Measurements from ENCODE around the gene MS4A2. TPM values are rescaled to one million over a fixed set of nuclear protein-coding genes. Genes with fewer than 3 reads are reported as not detected.

MS4A2 gene
- total and polyA plus RNA-seq, 2 of the 8 experiments (the other 6 are each of a cell fraction or from before 2014, with no cell fraction given), result not detected

DNA sequence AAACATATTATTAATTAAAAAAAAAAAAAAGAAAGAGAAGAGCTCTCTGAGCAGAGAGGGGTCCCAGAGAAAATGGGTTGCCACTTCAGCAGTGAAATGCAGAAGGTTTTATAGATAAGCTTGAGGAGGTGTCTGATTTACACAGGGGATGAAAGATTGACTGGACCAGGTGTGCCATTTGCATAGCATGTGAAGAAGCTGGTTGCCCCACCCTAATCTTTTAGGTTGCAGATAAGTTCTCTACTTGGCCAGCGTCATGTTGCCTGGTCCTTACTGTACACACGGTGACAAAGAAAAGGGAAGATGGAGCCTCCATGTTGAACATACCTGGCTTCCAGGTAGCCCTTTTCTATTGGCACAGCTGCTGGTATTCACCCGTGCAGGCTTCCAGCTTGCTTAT, 41.4 kb downstream of the MS4A2 start (continued):
- TF ChIP-seq POLR2A (IDR thresholded peaks at IDR 0.05; ENCODE audit: control extremely low read depth in 1 of 2, low read depth in 2 of 2, low read length in 2 of 2), result no peak
- no peak for TF ChIP-seq CTBP2 (IDR thresholded peaks at IDR 0.05; ENCODE audit: borderline replicate concordance, insufficient read depth, insufficient read length, low read length)
- TF ChIP-seq, protein P1, sequence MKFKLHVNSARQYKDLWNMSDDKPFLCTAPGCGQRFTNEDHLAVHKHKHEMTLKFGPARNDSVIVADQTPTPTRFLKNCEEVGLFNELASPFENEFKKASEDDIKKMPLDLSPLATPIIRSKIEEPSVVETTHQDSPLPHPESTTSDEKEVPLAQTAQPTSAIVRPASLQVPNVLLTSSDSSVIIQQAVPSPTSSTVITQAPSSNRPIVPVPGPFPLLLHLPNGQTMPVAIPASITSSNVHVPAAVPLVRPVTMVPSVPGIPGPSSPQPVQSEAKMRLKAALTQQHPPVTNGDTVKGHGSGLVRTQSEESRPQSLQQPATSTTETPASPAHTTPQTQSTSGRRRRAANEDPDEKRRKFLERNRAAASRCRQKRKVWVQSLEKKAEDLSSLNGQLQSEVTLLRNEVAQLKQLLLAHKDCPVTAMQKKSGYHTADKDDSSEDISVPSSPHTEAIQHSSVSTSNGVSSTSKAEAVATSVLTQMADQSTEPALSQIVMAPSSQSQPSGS (IDR thresholded peaks at IDR 0.05; ENCODE audit: low read length), result no peak

All from H1 (cell line).